ENCODE results near the gene MICAL1.

MICAL1 gene

DNA sequence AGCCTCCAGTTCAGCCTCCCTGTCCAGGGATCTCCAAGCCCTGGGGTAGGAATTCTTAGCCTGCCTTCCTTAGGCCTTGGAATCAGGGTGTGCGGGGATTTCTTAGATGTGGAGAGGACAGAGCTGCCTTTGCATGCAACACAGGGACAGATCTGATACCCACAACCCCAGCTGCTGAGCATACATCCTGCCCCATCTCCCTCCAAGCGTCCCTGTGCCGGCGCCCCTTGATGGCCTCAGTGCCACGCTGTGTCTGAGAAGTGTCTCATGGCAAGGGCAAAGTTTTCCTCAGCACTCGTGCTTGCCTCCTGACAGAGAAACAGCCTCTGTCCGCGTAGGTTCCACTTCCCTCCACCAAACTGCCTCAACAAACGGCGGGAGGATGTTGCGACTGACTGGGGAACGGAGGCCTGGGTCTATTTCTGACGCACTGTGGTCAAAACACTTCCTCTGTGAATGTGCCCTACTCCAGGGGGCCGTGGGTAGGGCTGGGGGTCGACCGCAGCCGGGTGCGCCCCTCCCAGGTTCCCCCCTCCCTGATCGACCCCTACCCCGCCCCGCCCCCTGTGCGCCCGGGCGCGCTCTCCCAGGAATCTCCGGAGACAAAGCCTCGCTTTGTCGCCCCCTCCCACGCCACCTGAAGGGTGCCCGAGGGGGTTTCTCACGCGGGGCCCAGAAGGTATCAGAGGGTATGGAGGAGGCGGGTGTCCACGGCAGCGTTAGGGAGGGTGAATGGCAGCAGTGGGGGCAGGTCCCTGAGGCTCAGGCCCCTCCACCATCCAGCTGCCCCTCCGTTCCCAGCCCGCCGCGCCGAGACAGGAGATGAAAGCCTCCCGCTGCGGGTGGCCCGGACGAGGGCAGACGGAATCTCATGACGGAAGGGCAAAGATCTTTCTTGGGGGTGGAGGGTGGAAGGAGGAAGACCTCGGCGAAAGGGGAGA lies 806 bp downstream of the MICAL1 start:
- peak in 1 of 3 donors; percentile 49 for DNase-seq (ENCODE audit: low read depth in 3 of 3)

DNA sequence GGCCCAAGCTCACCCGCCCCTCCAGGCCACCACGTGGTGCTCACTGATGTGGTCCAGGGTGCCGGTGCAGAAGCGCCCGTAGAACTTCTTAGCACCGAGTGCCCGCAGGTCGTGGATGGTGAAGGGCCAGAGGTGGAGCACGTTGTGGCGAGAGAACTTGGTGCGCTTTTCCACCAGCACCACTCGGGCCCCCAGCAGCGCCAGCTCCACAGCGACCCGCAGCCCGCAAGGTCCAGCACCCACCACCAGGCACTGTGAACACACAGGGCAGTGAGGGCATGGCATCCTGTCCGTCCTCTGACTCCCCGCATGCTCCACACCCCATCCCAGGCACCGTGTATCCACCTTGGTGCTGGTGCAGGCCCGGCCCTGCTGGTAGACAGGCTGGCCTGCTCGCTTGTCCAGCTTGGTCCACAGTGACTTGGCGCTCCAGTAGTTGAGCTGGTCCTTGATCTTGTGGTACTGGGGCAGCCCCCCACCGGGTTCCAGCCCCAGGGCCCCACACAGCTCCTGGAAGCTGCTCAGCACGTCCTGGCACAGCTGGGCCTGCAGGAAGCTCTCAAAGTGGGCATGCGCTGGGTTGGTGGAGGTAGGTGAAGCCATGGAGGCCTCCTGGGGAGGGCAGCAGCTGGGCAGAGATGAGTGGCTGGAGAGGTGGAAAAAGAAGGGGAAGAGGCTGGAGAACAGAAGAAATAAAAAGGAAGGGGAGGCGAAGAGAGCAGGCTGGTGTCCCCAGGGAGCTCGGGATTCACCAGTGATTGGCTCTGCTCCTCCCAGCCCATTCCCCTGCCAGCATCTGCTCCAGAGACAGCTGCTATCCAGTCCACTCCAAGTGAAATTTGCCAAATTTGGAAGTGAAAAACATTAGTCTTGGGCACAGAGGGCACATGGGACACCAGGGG lies 1.7 kb downstream of the MICAL1 start:
- DNase-seq (ENCODE audit: low read depth in 3 of 3) = no peak

DNA sequence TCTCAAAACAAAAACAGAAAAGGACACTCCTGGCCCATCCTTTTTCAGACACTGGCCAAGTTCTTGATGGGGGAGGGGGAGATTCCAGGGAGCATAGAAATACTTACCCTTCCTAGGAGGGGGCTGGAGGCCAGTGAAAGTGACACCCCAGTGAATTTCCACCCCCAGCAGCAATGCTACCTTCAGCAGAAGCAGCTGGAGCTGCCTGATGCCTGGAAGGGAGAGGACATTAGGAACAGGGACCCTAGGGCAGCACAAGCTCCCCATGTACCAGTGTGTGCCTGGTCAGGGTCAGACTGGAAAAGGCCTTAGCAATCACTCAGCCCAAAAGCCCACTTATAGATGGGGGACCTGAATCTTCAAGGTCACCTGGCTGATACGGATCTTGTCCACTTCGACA lies 2.4 kb downstream of the MICAL1 start:
- no peak for DNase-seq (ENCODE audit: low read depth in 3 of 3)

DNA sequence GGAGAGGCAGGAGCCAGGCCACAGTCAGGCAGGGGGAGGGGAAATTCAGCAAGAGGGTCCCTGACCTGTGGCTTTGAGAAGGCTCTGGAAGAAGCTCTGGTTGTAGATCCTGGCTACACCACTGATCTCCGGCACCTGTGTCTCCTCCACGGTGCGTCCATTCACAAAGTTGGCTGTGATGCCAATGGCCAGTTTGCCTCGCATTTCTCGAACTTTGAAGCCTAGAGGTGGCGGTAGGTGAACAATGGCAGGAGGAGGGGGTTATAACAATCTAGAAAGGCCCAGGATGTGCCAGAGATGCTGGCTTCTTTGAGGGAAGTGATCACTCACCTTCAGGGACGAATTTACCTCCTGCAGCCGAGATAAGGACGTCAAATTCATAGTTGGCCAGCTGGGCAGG lies 3.4 kb downstream of the MICAL1 start:
- no peak for DNase-seq (ENCODE audit: low read depth in 3 of 3)

DNA sequence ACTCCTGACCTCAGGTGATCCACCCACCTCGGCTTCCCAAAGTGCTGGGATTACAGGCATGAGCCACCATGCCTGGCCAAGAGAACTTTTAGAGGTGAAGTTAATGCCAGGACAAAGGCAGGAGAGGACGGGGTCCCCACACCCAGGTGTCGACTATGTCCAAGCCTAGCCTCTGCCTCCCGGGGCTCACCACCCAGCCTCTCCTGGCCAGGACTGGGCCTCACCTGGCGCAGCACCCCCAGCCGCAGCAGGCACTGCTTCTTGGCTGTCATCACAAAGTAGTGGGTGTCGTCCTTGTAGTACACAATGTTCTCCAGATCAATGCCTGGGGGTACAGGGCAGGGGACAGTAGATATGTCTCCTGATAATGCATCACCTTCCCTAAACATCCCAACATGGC lies 4.2 kb downstream of the MICAL1 start:
- DNase-seq (ENCODE audit: low read depth in 3 of 3) = no peak

DNA sequence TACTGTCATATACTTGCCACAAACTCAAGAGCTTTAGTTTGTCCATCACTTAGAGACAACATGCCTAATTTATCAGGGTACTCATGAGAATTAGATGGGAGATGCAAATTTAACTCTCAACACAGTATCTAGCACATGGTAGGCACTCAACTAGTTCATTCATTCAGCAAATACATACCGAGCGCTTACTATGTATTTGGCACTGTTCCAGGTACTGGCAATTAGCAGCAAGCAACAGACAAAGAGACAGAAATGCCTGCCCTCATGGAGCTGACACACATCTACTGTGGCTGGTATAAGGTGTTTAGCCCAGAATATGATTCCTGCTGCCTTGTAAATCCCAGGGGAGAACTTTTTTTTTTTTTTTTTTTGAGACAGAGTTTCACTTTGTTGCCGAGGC lies 4.8 kb downstream of the MICAL1 start:
- DNase-seq (ENCODE audit: low read depth in 3 of 3) = no peak

DNA sequence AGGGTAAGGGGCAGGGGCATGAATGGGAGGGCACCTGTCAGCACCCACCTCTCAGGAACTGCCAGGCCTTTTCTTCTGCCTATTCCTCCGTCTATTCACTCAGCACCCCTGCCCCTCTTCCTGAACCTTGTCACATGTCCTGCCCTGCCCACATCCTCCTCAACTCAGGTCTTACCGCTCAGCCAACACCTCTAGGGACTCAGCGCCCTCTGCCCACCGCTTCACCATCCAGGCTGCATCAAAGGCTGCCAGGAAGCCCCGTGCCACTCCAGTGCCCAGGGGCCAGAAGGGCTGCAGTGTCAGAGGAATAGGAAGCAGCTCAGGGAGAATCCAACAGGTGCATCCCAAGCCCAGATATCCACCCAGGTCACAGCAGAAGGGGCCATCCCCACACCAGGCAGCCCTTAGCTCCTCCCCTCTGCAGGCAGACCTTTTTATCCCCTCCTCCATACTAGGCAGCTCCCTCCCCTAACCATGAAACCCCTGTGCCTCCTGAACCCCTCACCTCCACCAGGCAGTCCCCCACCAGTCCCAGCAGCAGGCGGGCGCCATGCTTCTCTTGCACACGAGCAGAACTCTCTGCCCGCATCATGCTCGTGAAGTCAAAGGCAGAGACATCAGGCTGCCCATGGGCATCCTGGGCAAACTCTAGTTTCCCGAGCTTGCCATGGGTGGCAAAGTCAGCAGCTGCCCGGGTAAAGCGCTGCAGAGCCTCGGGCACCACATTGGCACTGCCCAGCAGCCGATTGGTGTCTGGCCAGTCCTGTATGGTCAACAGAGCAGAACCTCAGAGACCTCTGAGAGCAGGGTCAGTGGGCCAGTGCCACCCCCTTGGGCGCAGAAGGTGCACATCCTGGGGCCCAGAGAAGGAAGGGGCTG lies 5.5 kb downstream of the MICAL1 start:
- DNase-seq (ENCODE audit: low read depth in 3 of 3) = no peak

DNA sequence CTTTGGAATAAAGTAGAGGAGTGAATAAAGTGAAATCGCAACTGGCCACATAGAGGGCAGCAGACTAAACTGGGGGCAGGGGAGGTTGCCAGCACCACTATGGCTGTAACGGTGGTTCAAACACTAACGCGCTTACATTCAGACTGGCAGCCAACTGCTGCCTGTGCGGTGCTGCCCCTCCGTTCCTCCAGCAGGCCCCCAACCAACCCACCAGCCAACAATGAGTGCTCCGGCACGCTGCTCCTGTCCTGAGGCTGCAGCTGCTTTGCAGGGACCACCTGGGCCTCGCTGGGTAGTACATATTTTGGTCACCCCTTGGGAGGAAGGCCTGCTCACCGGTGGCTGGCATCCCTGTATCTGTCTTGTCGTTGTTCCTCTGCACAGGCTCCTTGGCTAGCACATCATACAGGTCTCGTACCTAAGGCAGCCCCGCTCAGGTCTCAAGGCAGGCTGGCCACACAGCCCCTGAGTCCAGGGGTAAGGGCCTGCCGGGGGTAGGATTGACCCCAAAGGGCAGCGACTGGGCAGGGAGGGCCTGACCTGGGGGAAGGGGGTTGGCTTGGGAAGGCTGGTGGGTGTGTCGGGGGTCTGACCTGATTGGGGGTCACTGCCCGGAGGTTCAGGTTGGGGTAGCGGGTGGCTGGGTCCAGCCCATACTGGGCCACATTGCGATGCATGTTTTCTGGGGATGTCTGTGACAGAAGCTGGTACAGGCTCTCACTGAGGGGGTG lies 6.3 kb downstream of the MICAL1 start:
- DNase-seq (ENCODE audit: low read depth in 3 of 3) = no peak

DNA sequence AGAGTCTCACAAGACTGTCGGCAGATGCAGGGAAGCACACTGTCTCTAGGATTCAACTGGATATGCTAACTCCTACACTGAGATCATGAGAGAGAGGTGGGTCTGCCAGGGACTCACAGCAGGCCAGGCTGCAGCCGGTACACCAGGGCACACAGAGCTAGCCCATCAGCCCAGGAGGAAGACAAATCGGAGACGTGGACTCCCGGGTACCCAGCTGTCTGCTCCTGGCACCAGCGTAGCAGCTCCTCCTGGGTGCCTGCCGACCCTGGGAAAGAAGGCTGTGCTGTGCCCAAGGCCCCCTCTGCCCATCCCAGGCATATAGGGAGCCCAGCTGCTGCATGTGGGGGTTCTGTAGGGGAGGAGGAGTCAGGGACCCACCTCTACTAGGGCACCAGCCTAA lies 7.0 kb downstream of the MICAL1 start:
- DNase-seq (ENCODE audit: low read depth in 3 of 3) = no peak

DNA sequence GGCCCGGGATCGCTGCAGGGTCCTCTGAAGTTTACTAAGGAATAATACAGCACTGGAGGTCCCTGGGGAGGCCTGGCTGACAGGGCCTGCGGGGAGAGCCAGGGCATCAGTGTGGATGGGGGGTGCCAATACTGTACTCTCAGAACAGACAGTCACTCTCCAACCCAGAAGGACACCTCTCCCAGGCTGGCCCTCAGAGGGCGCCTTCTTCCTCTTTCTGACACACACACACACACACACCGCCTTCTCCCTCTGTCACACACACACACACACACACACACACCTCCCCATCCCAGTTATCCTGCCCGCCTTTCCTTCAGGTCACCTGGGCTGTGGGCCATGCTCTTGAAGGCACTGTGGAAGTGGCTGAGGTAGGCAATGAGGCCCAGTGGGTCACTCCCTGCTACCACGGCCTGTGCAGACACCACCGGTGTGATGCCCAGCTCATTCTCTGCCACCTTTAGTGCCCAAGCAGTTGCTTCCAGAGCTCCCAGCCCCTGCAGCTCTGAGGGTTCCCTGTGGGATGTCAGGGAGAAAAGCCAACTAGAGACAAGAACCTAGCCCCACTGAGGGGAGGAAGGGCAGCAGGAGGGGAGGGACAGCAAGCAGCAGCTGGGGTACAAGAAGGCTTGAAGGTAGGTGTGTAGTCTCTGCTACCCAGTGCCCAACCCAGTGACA lies 7.6 kb downstream of the MICAL1 start:
- DNase-seq (ENCODE audit: low read depth in 3 of 3) = no peak

DNA sequence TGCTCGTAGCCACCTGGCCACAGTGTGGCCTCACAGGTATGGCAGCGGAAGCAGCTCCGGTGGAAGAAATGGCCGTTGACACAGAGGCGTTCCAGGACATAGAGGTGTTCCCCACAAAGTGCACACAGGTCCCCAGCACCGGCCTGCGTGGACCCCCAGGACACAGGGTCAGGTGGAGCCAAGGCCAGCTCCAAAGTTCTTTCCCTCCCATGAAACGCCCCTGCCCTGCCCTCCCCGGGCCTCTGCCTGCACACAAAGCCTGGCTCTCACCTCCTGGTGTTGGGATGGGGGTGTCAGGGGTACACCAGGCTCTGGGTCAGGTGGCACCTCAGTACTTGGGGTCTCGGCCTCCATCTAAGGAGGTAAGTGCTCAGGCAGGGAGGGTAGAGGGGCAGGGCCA lies 8.5 kb downstream of the MICAL1 start:
- DNase-seq (ENCODE audit: low read depth in 3 of 3) = no peak

DNA sequence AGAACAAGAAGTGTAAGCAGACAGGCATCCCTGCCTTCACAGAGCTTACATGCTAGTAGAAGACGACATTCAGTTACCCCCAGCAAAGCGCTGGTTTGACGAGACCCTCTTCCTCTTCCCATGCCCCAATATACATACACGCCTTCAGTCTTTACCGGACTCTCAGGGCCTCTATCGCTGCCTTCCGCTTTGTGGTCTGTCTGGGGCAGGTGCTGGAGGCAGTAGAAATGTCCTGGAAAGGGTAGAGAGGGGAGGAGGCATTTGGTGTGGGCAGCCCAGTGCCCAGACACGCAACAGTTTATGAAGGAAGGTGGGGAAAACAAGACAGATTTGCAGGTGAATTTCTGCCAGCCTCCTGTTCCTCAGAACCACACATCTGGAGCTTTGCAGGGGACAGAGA lies 9.0 kb downstream of the MICAL1 start:
- no peak for DNase-seq (ENCODE audit: low read depth in 3 of 3)

DNA sequence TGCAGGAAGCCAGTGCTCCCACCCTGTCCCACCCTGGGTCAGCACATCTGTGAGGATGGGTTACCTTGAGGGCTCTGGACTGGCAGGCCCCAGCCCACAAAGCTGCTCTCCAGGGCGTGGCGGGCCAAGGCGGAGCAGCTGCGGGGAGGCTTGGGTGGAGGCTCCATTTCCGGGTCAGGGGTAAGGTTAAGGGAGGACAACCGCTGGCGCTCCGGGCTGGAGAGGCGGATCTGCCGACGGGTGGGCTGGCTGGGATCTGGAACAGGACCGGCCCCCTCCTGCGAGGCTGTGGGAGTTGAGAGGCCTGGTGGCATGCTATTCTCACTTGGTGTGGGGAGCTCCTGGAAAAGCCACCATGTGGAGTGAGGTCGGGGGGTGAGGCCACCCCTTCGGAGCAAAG lies 9.5 kb downstream of the MICAL1 start:
- DNase-seq (ENCODE audit: low read depth in 3 of 3) = no peak

DNA sequence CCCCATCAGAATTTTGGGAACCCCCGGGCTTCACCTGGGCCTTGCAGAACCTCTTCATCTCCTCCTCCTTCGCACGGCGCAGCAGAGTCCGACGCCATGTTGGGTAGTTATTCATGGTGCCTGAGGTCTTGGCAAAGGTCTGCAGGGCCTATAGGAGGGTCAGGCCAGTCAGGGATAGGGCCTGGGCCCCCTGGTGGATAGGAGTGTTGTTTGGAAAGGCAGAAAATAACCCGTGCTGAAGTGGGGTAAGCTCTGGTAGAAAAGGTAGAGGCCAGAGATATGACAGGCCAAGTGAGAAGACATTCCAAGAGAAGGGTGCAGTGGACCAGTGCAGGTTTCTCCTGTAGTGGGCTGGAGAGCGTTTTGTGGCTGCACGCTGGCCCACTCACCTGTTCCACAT lies 10.2 kb downstream of the MICAL1 start:
- DNase-seq (ENCODE audit: low read depth in 3 of 3) = no peak

DNA sequence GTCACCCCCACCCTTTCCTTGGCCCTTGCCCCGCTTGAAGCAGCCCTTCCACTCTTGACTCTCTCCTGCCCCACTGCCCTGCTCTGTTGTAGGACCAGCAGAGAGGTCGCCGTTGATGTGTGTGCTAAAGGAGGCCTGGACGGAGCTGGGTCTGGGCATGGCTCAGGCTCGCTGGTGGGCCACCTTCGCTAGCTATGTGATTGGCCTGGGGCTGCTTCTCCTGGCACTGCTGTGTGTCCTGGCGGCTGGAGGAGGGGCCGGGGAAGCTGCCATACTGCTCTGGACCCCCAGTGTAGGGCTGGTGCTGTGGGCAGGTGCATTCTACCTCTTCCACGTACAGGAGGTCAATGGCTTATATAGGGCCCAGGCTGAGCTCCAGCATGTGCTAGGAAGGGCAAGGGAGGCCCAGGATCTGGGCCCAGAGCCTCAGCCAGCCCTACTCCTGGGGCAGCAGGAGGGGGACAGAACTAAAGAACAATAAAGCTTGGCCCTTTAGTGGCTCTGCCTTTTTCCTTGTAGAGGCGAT lies 12.1 kb downstream of the MICAL1 start:
- no peak for DNase-seq (ENCODE audit: low read depth in 3 of 3)

DNA sequence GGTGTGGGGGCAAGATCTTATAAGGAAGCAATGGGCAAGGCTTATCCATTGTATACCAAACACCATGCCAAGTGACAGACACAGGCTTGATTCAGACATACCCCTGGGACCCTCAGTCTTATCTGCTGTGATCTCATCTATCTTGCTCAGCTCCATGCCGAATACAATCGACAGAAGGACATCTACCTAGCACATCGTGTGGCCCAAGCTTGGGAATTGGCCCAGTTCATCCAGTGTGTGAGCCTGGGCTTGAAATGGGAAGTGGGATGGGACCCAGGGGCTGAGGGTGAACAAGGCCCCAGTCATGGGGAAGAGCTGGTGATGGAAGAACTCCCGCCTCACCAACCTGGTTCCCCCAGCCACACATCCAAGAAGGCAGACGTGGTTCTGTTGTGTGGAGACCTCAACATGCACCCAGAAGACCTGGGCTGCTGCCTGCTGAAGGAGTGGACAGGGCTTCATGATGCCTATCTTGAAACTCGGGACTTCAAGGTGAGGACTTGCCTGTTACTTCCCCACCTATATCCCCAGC lies 13.1 kb downstream of the MICAL1 start:
- no peak for DNase-seq (ENCODE audit: low read depth in 3 of 3)

DNA sequence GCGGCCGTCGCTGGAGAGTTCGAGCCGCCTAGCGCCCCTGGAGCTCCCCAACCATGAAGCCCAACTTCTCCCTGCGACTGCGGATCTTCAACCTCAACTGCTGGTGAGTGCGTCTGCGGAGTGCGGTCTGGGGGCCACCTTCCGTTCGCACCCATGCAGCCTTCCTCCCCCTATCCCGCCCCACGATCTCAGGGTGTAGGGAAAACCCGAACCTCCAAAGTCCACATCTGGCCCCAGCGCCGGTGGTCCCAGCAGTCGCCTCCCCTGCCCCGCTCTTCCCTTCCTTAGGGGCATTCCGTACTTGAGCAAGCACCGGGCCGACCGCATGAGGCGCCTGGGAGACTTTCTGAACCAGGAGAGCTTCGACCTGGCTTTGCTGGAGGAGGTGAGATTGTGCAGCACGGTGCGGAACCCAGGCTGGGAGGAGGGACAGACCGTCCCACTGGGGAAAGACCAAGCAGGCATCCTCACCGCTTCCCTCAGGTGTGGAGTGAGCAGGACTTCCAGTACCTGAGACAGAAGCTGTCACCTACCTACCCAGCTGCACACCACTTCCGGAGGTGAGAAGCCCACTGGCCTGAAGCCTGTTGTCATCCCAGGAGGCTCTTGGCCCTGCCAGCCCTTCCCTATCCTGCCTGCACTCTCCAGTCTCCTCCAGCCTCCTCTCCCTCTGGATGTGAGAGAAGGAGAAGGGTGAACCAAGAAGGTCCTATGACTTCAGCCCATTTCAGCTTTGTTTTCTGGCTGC lies 14.3 kb downstream of the MICAL1 start:
- DNase-seq (ENCODE audit: low read depth in 3 of 3) = no peak

DNA sequence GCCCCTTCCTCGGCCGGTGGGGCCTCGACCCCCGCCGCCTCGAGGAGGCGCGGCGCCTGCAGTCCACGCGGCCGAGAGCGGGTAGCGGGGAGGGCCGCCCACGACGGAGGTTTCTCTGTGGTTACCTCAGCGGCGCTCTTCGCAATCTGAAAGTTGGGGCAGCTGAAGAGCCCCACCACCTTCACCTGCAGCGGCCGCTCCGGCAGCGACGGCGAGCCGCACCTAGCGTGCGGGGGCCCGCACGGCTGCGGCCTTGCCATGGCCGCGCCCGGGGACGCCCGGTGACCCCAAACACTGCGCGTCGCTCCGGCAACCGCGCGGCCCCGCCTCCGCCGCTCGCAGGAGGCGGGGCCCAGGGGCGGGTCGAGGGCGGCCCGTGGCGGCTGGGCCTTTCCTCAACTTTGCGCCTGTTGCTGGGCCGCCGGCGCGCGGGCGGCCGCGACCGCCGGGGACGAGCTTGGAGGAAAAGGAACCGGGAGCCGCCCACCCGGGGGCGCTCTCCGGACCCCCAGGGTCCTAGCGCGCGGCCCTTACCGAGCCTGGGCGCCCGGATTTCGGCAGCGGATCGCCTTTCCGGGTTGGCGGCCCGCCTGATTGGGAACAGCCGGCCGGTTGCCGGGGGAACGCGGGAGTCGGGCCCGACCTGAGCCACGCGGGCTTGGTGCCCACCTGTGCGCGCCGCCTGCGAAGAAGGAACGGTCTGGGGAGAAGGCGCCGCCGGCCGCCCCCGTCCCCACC lies 15.1 kb downstream of the MICAL1 start, which contains the start of the genes PPIL6 and SMPD2:
TSS of gene PPIL6 (minus strand) at position 298 of the 738 bp plus-strand sequence. CDS start at position 260, 38 bp downstream.
TSS of gene SMPD2 (plus strand) at position 394 of the 738 bp plus-strand sequence. CDS start 398 bp downstream, outside the sequence.
- DNase-seq (ENCODE audit: low read depth in 3 of 3) = peak in 2 of 3 donors; percentile 58 to 61

Measured in stimulated activated CD4-positive, alpha-beta T cell treated with anti-CD3 and anti-CD28 coated beads, TNF-alpha, amount 100 ng/mL, for 48 hours (primary cell).